Endothelial cell of umbilical vein (primary cell): ENCODE data around the gene AIMP1. TPM values are rescaled to one million over a fixed set of nuclear protein-coding genes. Genes with fewer than 3 reads are reported as not detected.
A peak's percentile ranks its signal among the peaks of the same experiment; 100 is the strongest.

ENCODE experiments used
- BruUV-seq: library from RNA; stranded (reverse); fragments of 400-500 nt; replicated peaks from 2 replicates; lab custom pipeline; 2021; lab: Mats Ljungman, UMichigan
- CTCF ChIA-PET: fragments of 300-600, 350-600 bp; sonication (Branson Sonifier 250); formaldehyde crosslinking; loops from one replicate; lab custom pipeline; 2021; ENCODE audit warnings: antibody characterized with exemption, inconsistent platforms; lab: Charles Lee
- POLR2A ChIA-PET: fragments of 300-600, 350-600 bp; sonication (Branson Sonifier 250); formaldehyde crosslinking; loops from one replicate; lab custom pipeline; 2021; ENCODE audit warnings: antibody characterized with exemption, inconsistent platforms; lab: Charles Lee
- DNase-seq: peaks from one replicate; pipeline ENCODE4 v3.0.0-alpha.2; 2011; ENCODE audit warnings: low read depth, low spot score
- FAIRE-seq: peaks from 2 replicates; lab custom pipeline; 2011; peaks lifted over from hg19 to GRCh38; lab: Jason Lieb, UNC
- H2AFZ ChIP-seq: 2 replicates; pipeline ENCODE4 v1.6.0; 2012; ENCODE audit warnings: low read depth, low read length, control low read depth, inconsistent platforms
- H3K27ac ChIP-seq: 2 replicates; pipeline ENCODE4 v1.5.1; 2011; ENCODE audit warnings: low read depth, mild to moderate bottlenecking, control low read depth, low read length, moderate library complexity; ENCODE audit not compliant: insufficient read depth
- H3K27me3 ChIP-seq, 2 experiments: 2 replicates each; pipeline versions ENCODE4 v1.6.0 to v1.6.1; 2011; ENCODE audit warnings: low read length in 2 of 2, mixed read lengths in 1 of 2; ENCODE audit not compliant: control insufficient read depth in 2 of 2, insufficient read depth in 2 of 2
- H3K36me3 ChIP-seq, 2 experiments: 2 replicates in 1 of 2; 3 replicates in 1 of 2; pipeline ENCODE4 v1.5.1; 2011; ENCODE audit warnings: low read length in 2 of 2, mild to moderate bottlenecking in 1 of 2, moderate library complexity in 1 of 2; ENCODE audit not compliant: control insufficient read depth in 2 of 2, insufficient read depth in 2 of 2; ENCODE audit errors: extremely low read depth in 1 of 2
- H3K4me1 ChIP-seq: 3 replicates; pipeline ENCODE4 v1.5.1; 2011; ENCODE audit warnings: mild to moderate bottlenecking, low read length; ENCODE audit not compliant: control insufficient read depth, insufficient read depth; ENCODE audit errors: extremely low read depth
- H3K4me2 ChIP-seq: 2 replicates; pipeline ENCODE4 v1.6.1; 2011; ENCODE audit warnings: low read length, control low read depth, mixed read lengths; ENCODE audit not compliant: insufficient read depth
- H3K4me3 ChIP-seq, 3 experiments: fragments of 200-600 bp in 1 of 3; sonication (generic), shearing (Covaris generic) in 1 of 3; replicated peaks in 1 of 3; 2 replicates each; pipeline ENCODE4 v1.5.1; 2011 to 2016; ENCODE audit warnings: control low read depth in 3 of 3, low read length in 3 of 3, mild to moderate bottlenecking in 2 of 3, inconsistent platforms in 1 of 3, low read depth in 1 of 3, moderate library complexity in 1 of 3; ENCODE audit not compliant: insufficient read depth in 1 of 3
- H3K79me2 ChIP-seq: 2 replicates; pipeline ENCODE4 v1.6.0; 2012; ENCODE audit warnings: low read length, inconsistent platforms; ENCODE audit not compliant: control insufficient read depth, insufficient read depth
- H3K9ac ChIP-seq: replicated peaks from 2 replicates; pipeline ENCODE3; 2011; ENCODE audit warnings: low read length, control low read depth; ENCODE audit not compliant: insufficient read depth; ENCODE audit errors: extremely low read depth
- H3K9me1 ChIP-seq: replicated peaks from 3 replicates; pipeline ENCODE4 v1.6.0; 2011; ENCODE audit warnings: mild to moderate bottlenecking, low read length; ENCODE audit not compliant: control insufficient read depth, insufficient read depth; ENCODE audit errors: extremely low read depth
- H3K9me3 ChIP-seq: replicated peaks from 2 replicates; pipeline ENCODE4 v1.5.1; 2012; ENCODE audit warnings: low read length, inconsistent platforms; ENCODE audit not compliant: control insufficient read depth, insufficient read depth
- H4K20me1 ChIP-seq: replicated peaks from 2 replicates; pipeline ENCODE3; 2011; ENCODE audit warnings: mild to moderate bottlenecking, low read length; ENCODE audit not compliant: control insufficient read depth, insufficient read depth; ENCODE audit errors: extremely low read depth
- CTCF ChIP-seq, 2 donors: IDR thresholded peaks; 1 replicate in 1 of 2; 2 replicates in 1 of 2; pipeline ENCODE4 v1.5.1; 2011; ENCODE audit warnings: low read length in 2 of 2, mild to moderate bottlenecking in 2 of 2, moderate library complexity in 2 of 2, control low read depth in 1 of 2, inconsistent platforms in 1 of 2, low read depth in 1 of 2; ENCODE audit not compliant: insufficient read depth in 1 of 2; ENCODE audit errors: extremely low read depth in 1 of 2
- EZH2 ChIP-seq: IDR thresholded peaks from 2 replicates; pipeline ENCODE4 v1.6.1; 2012; ENCODE audit warnings: borderline replicate concordance, low read depth, mild to moderate bottlenecking, moderate library complexity, low read length, inconsistent platforms; ENCODE audit not compliant: severe bottlenecking
- FOS ChIP-seq: IDR thresholded peaks from 2 replicates; pipeline ENCODE4 v1.6.1; 2011; ENCODE audit warnings: mild to moderate bottlenecking, low read length, moderate library complexity, borderline replicate concordance; ENCODE audit not compliant: insufficient read depth
- GATA2 ChIP-seq: IDR thresholded peaks from 2 replicates; pipeline ENCODE4 v1.7.0; 2011; ENCODE audit warnings: low read depth, mild to moderate bottlenecking, moderate library complexity, mixed read lengths, low read length; ENCODE audit not compliant: insufficient read length, insufficient read depth
- JUN ChIP-seq: IDR thresholded peaks from 2 replicates; pipeline ENCODE4 v1.6.1; 2011; ENCODE audit warnings: borderline replicate concordance, low read depth; ENCODE audit not compliant: insufficient read length, insufficient read depth
- MAX ChIP-seq: IDR thresholded peaks from 2 replicates; pipeline ENCODE4 v1.6.1; 2011; ENCODE audit not compliant: insufficient read depth, insufficient read length
- MYC ChIP-seq: IDR thresholded peaks from one replicate; pipeline ENCODE4 v1.6.1; 2011; ENCODE audit warnings: mild to moderate bottlenecking, low read depth, low read length
- POLR2A ChIP-seq: IDR thresholded peaks from 2 replicates; pipeline ENCODE4 v1.6.1; 2012; ENCODE audit warnings: low read depth, mild to moderate bottlenecking, control low read depth, low read length
- POLR2AphosphoS5 ChIP-seq: IDR thresholded peaks from 2 replicates; pipeline ENCODE4 v1.6.1; 2012; ENCODE audit warnings: low read depth, mild to moderate bottlenecking, control low read depth, low read length, moderate library complexity; ENCODE audit not compliant: insufficient read depth
- dilution Hi-C: fragments of 300-500 bp; cut with MboI; formaldehyde crosslinking; loops from one replicate; pipeline ENCODE4 v1.15.0; 2019; ENCODE audit warnings: low sequenced_read_pairs; ENCODE audit not compliant: extremely low pct_ligation_motif_present
- intact Hi-C: fragments of 100-400 bp; cut with micrococcal nuclease; formaldehyde crosslinking; loops from one replicate; pipeline ENCODE4 v1.10.0; 2022
- polyA plus RNA-seq, 4 experiments: library from polyadenylated mRNA; depleted of rRNA in 3 of 4; stranded (reverse) in 3 of 4; unstranded in 1 of 4; fragments of >200 nt; gene quantifications; 2 replicates each; pipeline versions ENCODE4 v1.2.1 to v1.2.3, GENCODE V29; 2011 to 2012; ENCODE audit warnings: missing spikeins in 1 of 4
- total RNA-seq: library from RNA; stranded (reverse); gene quantifications from 2 replicates; pipeline ENCODE4 v1.2.3, GENCODE V29; 2021

The AIMP1 gene
- total and polyA plus RNA-seq, 2 donors (not counting 3 experiments of a cell fraction or from before 2014, with no cell fraction given) = 6.4 to 42.4 TPM

GRCh38 chr4:106270736-106271135 is 45.6 kb upstream of the AIMP1 start:
- dilution Hi-C loops = no loop called here
- Histone ChIP-seq H3K4me1 (peaks cover 24% of the 10 kb centered on the region), H3K79me2 (no peaks in the 10 kb centered on the region), H3K36me3 (no peaks in the 10 kb centered on the region), H3K27me3 (no peaks in the 10 kb centered on the region), H3K4me3 (no peak overlapping the region), H3K4me2 (peak overlapping the region; percentile 36), H4K20me1 (no peaks in the 10 kb centered on the region), H3K9me3 (no peaks in the 10 kb centered on the region), H2AFZ (no peak overlapping the region), H3K9me1 (no peaks in the 10 kb centered on the region), H3K27ac (no peak overlapping the region), H3K9ac (no peak overlapping the region)
- ChIA-PET CTCF (interaction anchor here (0.7 to 1.4 kb wide), 3 partner anchors 26 to 628 kb away, joined by 3 to 4 read pairs (median 4); no protein-coding TSS in a partner anchor), POLR2A (no interaction called here)
- DNase-seq (peak; percentile 26), FAIRE-seq (no peak)
- TF ChIP-seq FOS = no peak
- intact Hi-C loops = no loop called here
- BruUV-seq = no TSS peak

- Histone ChIP-seq H3K27me3 (no peaks in the 10 kb centered on the region), H4K20me1 (no peaks in the 10 kb centered on the region), H3K9ac (no peak overlapping the region), H3K4me1 (peaks cover 34% of the 10 kb centered on the region), H3K9me3 (no peaks in the 10 kb centered on the region), H3K79me2 (no peaks in the 10 kb centered on the region), H3K27ac (peak overlapping the region; percentile 59), H3K9me1 (no peaks in the 10 kb centered on the region), H3K4me3 (no peak overlapping the region), H3K36me3 (no peaks in the 10 kb centered on the region), H2AFZ (no peak overlapping the region), H3K4me2 (peak overlapping the region; percentile 12)
- dilution Hi-C loops (no loop called here), intact Hi-C loops (loop anchor here (1.0 kb wide), 2 partner anchors 13 to 42 kb away; partner anchors contain the start of genes AIMP1 and TBCK)
- ChIA-PET POLR2A (no interaction called here), CTCF (interaction anchor here (1.0 kb wide), 1 partner anchor 36 kb away, joined by 3 read pairs; no protein-coding TSS in a partner anchor)
- no TSS peak for BruUV-seq
- TF ChIP-seq MYC (no peak), MAX (no peak), CTCF (IDR thresholded peaks at IDR 0.05; ENCODE audit: extremely low read depth in 1 of 2, insufficient read depth in 1 of 2, low read depth in 1 of 2, low read length in 2 of 2) (no peak), EZH2 (no peak), POLR2AphosphoS5 (no peak), JUN (no peak), POLR2A (no peak), GATA2 (no peak), FOS (no peak)
- peak; percentile 65 for DNase-seq
- no peak for FAIRE-seq
Measured at GRCh38 chr4:106273831-106274230, 42.5 kb upstream of the AIMP1 start.
